ENCODE results near the gene RCC2. TPM values are rescaled to one million over a fixed set of nuclear protein-coding genes. Genes with fewer than 3 reads are reported as not detected.

RCC2 gene
- total and polyA plus RNA-seq, 2 donors (not counting 1 experiment from before 2014, with no cell fraction given): 21.5 to 23.6 TPM

GRCh38 chr1:17438318-17439249 is 893 bp downstream of the RCC2 start:
- Histone ChIP-seq H4K20me1 (ENCODE audit: control insufficient read depth, extremely low read depth, insufficient read depth, low read length) (no peaks in the 10 kb centered on the region), H3K79me2 (ENCODE audit: control insufficient read depth, insufficient read depth, low read length) (peaks cover 46% of the 10 kb centered on the region), H3K27me3 (ENCODE audit: control insufficient read depth, insufficient read depth, low read length) (no peaks in the 10 kb centered on the region), H3K9me3 (ENCODE audit: control insufficient read depth, insufficient read depth, low read depth, low read length) (no peaks in the 10 kb centered on the region), H2AFZ (ENCODE audit: low read length) (peak overlapping the region; percentile 14), H3K4me1 (ENCODE audit: control insufficient read depth, extremely low read depth, insufficient read depth, low read length) (peaks cover 4% of the 10 kb centered on the region), H3K27ac (ENCODE audit: insufficient read depth, low read length) (peak overlapping the region; percentile 75), H3K4me2 (ENCODE audit: extremely low read depth, insufficient read depth, low read length) (peak overlapping the region; percentile 85), H3K4me3 (replicated peaks in 1 of 4; ENCODE audit: control extremely low read depth in 1 of 4, insufficient read depth in 1 of 4, low read depth in 3 of 4, low read length in 4 of 4) (peak overlapping the region; percentile 77 to 90 (median 86)), H3K36me3 (ENCODE audit: control insufficient read depth, insufficient read depth, low read length) (no peaks in the 10 kb centered on the region), H3K9ac (ENCODE audit: insufficient read depth, low read length) (peak overlapping the region; percentile 65)
- TF ChIP-seq EZH2 (IDR thresholded peaks at IDR 0.05; ENCODE audit: low read length, missing control alignments) (no peak), CTCF (conservative IDR thresholded peaks at IDR 0.05 in 1 of 2, IDR thresholded peaks at IDR 0.05 in 1 of 2; ENCODE audit: low read depth in 1 of 2, low read length in 2 of 2) (no peak)
- DNase-seq (ENCODE audit: low read depth in 2 of 2): peak; percentile 40 to 59

GRCh38 chr1:17437580-17438317 is 1.7 kb downstream of the RCC2 start:
- H3K27me3 ChIP-seq (ENCODE audit: control insufficient read depth, insufficient read depth, low read length): no peaks in the 10 kb centered on the region
- H3K79me2 ChIP-seq (ENCODE audit: control insufficient read depth, insufficient read depth, low read length): peaks cover 53% of the 10 kb centered on the region
- H3K36me3 ChIP-seq (ENCODE audit: control insufficient read depth, insufficient read depth, low read length): no peaks in the 10 kb centered on the region
- TF ChIP-seq EZH2 (IDR thresholded peaks at IDR 0.05; ENCODE audit: low read length, missing control alignments) (no peak), CTCF (conservative IDR thresholded peaks at IDR 0.05 in 1 of 2, IDR thresholded peaks at IDR 0.05 in 1 of 2; ENCODE audit: low read depth in 1 of 2, low read length in 2 of 2) (no peak)
- peaks cover 4% of the 10 kb centered on the region for H3K4me1 ChIP-seq (ENCODE audit: control insufficient read depth, extremely low read depth, insufficient read depth, low read length)
- DNase-seq (ENCODE audit: low read depth in 2 of 2): peak; percentile 36 to 42
- no peaks in the 10 kb centered on the region for H3K9me3 ChIP-seq (ENCODE audit: control insufficient read depth, insufficient read depth, low read depth, low read length)
- peak overlapping the region; percentile 75 for H3K27ac ChIP-seq (ENCODE audit: insufficient read depth, low read length)
- H3K4me2 ChIP-seq (ENCODE audit: extremely low read depth, insufficient read depth, low read length): peak overlapping the region; percentile 92
- peak overlapping the region; percentile 65 for H3K9ac ChIP-seq (ENCODE audit: insufficient read depth, low read length)
- H4K20me1 ChIP-seq (ENCODE audit: control insufficient read depth, extremely low read depth, insufficient read depth, low read length): no peaks in the 10 kb centered on the region
- peak overlapping the region; percentile 44 to 81 (median 77) for H3K4me3 ChIP-seq (replicated peaks in 1 of 4; ENCODE audit: control extremely low read depth in 1 of 4, insufficient read depth in 1 of 4, low read depth in 3 of 4, low read length in 4 of 4)
- H2AFZ ChIP-seq (ENCODE audit: low read length): no peak overlapping the region

- no peak for TF ChIP-seq EZH2 (IDR thresholded peaks at IDR 0.05; ENCODE audit: low read length, missing control alignments)
These were observed 2.3 kb downstream of the RCC2 start for GRCh38 chr1:17437260-17437579.

More at GRCh38 chr1:17437260-17437579, 2.3 kb downstream of the RCC2 start:
- peaks cover 3% of the 10 kb centered on the region for H3K36me3 ChIP-seq (ENCODE audit: control insufficient read depth, insufficient read depth, low read length)
- no peaks in the 10 kb centered on the region for H3K27me3 ChIP-seq (ENCODE audit: control insufficient read depth, insufficient read depth, low read length)
- H3K9ac ChIP-seq (ENCODE audit: insufficient read depth, low read length): peak overlapping the region; percentile 55
- H4K20me1 ChIP-seq (ENCODE audit: control insufficient read depth, extremely low read depth, insufficient read depth, low read length): no peaks in the 10 kb centered on the region
- H2AFZ ChIP-seq (ENCODE audit: low read length): no peak overlapping the region
- H3K9me3 ChIP-seq (ENCODE audit: control insufficient read depth, insufficient read depth, low read depth, low read length): no peaks in the 10 kb centered on the region
- H3K4me1 ChIP-seq (ENCODE audit: control insufficient read depth, extremely low read depth, insufficient read depth, low read length): peaks cover 4% of the 10 kb centered on the region
- peak overlapping the region; percentile 33 for H3K27ac ChIP-seq (ENCODE audit: insufficient read depth, low read length)
- H3K79me2 ChIP-seq (ENCODE audit: control insufficient read depth, insufficient read depth, low read length): peaks cover 58% of the 10 kb centered on the region
- no peak for DNase-seq (ENCODE audit: low read depth in 2 of 2)
- peak overlapping the region; percentile 44 to 81 (median 65) for H3K4me3 ChIP-seq (replicated peaks in 1 of 4; ENCODE audit: control extremely low read depth in 1 of 4, insufficient read depth in 1 of 4, low read depth in 3 of 4, low read length in 4 of 4)
- H3K4me2 ChIP-seq (ENCODE audit: extremely low read depth, insufficient read depth, low read length): peak overlapping the region; percentile 92
